GM12891 (cell line): ENCODE measurements around the gene SDSL.
A peak's percentile ranks its signal among the peaks of the same experiment; 100 is the strongest.

Experiments
- DNase-seq: peaks from one replicate; pipeline ENCODE4 v3.0.0; 2011; ENCODE audit warnings: low spot score; ENCODE audit not compliant: insufficient read length
- FAIRE-seq: peaks from 2 replicates; lab custom pipeline; 2011; peaks lifted over from hg19 to GRCh38; lab: Jason Lieb, UNC
- PAX5 ChIP-seq: IDR thresholded peaks from 2 replicates; pipeline ENCODE4 v1.6.1; 2011; ENCODE audit warnings: low read length, moderate library complexity, mild to moderate bottlenecking; ENCODE audit not compliant: insufficient read depth, severe bottlenecking
- POLR2A ChIP-seq: IDR thresholded peaks from 2 replicates; pipeline ENCODE4 v1.6.1; 2011; ENCODE audit warnings: low read depth, low read length, control low read depth
- POLR2AphosphoS5 ChIP-seq: IDR thresholded peaks from 2 replicates; pipeline ENCODE4 v1.6.1; 2011; ENCODE audit warnings: low read depth, low read length, control low read depth
- POU2F2 ChIP-seq: IDR thresholded peaks from 2 replicates; pipeline ENCODE4 v1.6.1; 2011; ENCODE audit warnings: low read depth, mild to moderate bottlenecking, control low read depth, low read length, moderate library complexity
- SPI1 ChIP-seq: IDR thresholded peaks from 2 replicates; pipeline ENCODE4 v1.6.1; 2011; ENCODE audit warnings: low read depth, low read length, control low read depth
- TAF1 ChIP-seq: IDR thresholded peaks from 2 replicates; pipeline ENCODE4 v1.6.1; 2011; ENCODE audit warnings: low read depth, low read length, control low read depth

Gene SDSL

GRCh38 chr12:113465808-113466453 lies 43.8 kb downstream of the SDSL start:
- FAIRE-seq (no peak), DNase-seq (no peak)
- TF ChIP-seq PAX5 (no peak), POLR2AphosphoS5 (no peak), TAF1 (no peak), POLR2A (no peak), SPI1 (no peak), POU2F2 (no peak)

- TF ChIP-seq PAX5 = no peak
- no peak for TF ChIP-seq TAF1
- no peak for TF ChIP-seq POLR2A
- no peak for TF ChIP-seq POU2F2
- TF ChIP-seq SPI1 = no peak
- no peak for FAIRE-seq
- DNase-seq = no peak
Measured at GRCh38 chr12:113466454-113467141, 44.4 kb downstream of the SDSL start.

GRCh38 chr12:113467142-113467501 lies 44.9 kb downstream of the SDSL start:
- DNase-seq = peak; percentile 12
- no peak for TF ChIP-seq POLR2AphosphoS5
- TF ChIP-seq PAX5 = no peak
- no peak for TF ChIP-seq POU2F2
- no peak for TF ChIP-seq SPI1
- TF ChIP-seq POLR2A = no peak
- no peak for TF ChIP-seq TAF1
- no peak for FAIRE-seq

- peak; percentile 25 for DNase-seq
- FAIRE-seq = no peak
- TF ChIP-seq PAX5 (no peak), POLR2A (no peak), SPI1 (no peak), POLR2AphosphoS5 (no peak), POU2F2 (no peak), TAF1 (no peak)
Measured at GRCh38 chr12:113467502-113468364, 45.6 kb downstream of the SDSL start.

GRCh38 chr12:113468365-113469223 lies 46.4 kb downstream of the SDSL start:
- no peak for TF ChIP-seq POU2F2
- TF ChIP-seq PAX5 = no peak
- no peak for TF ChIP-seq SPI1
- no peak for TF ChIP-seq POLR2A
- TF ChIP-seq POLR2AphosphoS5 = no peak
- TF ChIP-seq TAF1 = no peak
- FAIRE-seq = no peak
- DNase-seq = no peak

- FAIRE-seq (no peak), DNase-seq (no peak)
- TF ChIP-seq SPI1 = no peak
- no peak for TF ChIP-seq POLR2AphosphoS5
- no peak for TF ChIP-seq POU2F2
- TF ChIP-seq PAX5 = no peak
- no peak for TF ChIP-seq POLR2A
- TF ChIP-seq TAF1 = no peak
Measured at GRCh38 chr12:113469224-113469948, 47.2 kb downstream of the SDSL start.

GRCh38 chr12:113469949-113470743 lies 48.0 kb downstream of the SDSL start:
- DNase-seq (no peak), FAIRE-seq (no peak)
- no peak for TF ChIP-seq TAF1
- no peak for TF ChIP-seq SPI1
- TF ChIP-seq POU2F2 = no peak
- TF ChIP-seq PAX5 = no peak
- no peak for TF ChIP-seq POLR2AphosphoS5
